NOMO-1 treated with DMSO at 0.1 percent for 48 hours (cell line): ENCODE measurements around the gene FEN1.

ENCODE experiments used
- DNase-seq: peaks from one replicate; lab custom pipeline; 2025; ENCODE audit not compliant: unreplicated experiment; lab: John Stamatoyannopoulos, UW

The FEN1 gene

DNA sequence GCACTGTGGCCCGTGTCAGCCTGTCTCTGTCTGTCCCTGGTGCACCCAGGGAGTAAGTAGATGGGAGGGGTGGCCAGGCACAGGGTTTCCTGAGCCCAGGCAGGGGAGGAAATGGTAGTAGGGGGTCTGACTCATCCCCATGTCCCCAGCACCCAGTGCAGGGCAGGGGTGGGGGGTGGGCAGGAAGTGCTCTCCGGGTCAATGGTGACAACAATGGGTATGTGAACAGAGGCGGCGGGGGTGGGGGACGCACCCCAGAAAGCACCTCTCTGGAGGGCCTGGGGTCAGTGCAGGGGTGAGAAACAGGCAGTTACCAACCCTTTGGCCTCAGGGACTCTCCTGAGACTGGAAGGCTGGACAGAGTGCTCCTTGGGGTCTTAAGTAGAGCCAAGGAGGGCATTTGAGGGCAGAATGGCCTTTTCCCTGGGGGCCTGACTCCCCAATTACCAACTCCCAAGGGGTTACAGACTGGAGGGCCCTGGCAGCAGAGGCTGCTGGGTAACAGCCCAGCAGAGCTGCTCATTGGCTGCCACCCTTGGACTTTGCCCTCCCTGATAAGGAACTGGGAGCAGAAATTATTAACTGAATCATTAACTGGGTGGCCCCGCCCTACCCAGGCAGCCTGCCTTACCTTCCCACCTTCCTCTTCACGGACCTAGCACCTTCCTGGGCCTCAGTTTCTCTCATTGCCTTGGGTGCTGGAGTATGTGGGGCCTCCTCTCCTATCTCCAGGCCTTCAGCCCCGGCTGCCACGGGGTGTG lies 36.1 kb upstream of the FEN1 start:
- DNase-seq = peak; percentile 48

DNA sequence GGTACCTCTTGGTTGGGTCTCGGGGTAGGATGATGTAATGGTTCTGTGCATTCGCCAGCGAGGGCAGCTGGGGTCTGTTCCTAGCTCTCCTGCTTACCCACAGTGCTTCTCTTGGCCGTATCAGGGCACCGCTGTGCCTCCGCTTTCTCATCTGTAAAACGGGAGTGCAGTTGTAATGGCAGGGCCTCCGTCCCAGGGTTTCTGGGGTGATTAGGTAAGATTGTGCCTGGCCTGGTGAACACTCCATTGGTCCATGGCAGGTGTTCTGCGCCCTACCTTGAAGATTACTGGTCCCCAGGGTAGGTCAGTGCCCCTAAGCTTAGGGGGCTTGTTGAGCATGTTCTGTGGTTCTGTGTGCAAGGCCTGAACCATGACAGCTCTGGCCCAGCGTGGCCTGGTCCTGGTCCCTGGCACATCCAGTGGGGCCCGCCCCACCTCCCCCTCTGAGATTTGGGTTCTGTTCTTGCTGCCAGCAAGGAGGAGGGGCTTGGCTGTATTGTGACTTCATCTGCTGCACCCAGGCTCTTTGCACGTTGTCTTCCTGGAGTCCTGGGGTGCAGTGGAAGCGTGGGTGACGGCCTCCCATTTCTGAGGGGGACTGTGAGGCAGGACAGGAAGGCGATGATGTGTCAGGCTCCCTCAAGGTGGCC lies 35.4 kb upstream of the FEN1 start:
- DNase-seq = no peak

DNA sequence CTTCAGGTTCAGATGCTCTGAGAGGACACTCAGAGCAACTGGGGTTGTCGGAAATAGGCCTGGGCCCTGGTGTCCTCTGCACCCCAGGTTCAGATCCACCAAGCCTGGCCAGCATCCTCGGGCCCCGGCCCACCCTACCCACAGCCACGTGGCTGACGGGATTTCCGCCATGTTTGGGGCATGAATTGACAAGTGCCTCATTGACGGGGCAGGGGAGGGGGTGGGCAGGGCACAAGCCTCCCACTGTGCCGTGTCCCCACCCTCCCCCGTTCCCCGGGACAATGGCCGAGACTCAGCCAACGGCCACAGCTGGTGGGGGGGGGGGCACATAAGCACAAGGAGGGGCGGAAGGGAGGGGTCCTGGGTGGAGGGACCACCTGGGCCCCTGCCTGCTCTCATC lies 31.8 kb upstream of the FEN1 start:
- no peak for DNase-seq

DNA sequence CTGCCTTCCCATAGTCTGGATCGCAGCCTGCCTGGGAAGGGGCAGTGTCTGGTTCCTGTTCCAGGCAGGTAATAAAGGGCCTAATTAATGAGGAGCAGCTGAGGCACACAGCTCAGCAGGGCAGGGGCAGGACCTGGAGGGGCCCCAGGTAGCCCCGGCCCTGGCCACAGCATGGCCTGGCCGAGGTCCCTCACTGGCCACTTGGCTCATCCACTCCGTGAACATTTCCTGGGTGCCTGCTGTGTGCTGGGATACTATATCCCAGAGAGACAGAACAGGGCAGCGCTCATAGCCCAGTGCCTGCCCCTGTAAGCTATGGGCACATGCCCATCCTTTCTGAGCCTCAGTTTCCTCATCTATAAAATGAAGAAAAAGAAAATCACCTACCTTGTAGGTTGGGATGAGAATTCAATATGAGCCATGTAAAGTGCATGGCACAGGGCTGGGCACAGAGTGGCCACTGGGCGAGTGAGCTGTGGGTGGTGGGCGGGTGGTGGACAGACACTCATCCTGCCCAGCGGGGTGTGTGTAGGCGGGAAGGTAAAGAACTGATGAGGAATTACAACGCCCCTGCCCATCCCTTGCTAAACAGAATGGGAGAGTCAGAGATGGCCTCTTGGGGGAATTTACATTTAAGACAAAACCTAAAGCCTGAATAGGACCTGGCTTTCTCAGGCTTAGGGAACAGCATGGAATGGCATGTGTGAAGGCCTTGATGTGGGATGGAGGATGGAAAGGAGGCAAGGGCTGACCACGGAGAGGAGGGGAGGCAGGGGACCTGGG lies 31.1 kb upstream of the FEN1 start:
- DNase-seq = no peak

DNA sequence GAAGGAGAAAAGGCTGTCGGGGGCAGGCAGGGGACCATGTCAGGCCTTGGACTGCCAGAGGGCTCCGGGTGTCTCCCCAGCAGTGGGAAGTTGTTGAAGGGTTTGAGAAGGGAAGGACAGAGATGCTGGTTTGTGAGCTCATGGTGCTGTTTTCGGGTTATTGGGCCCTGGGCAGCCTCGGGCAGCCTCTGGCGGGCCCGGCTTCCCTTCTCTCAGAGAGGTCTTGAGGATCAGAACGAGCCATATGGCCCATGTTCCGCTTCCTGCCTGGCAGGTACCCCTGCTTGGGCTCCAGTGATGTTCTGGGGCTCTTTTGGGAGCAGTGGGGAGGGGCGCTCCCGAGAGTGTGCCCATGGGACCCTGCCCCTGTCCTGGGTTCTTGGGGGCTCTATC lies 30.5 kb upstream of the FEN1 start:
- DNase-seq = no peak

DNA sequence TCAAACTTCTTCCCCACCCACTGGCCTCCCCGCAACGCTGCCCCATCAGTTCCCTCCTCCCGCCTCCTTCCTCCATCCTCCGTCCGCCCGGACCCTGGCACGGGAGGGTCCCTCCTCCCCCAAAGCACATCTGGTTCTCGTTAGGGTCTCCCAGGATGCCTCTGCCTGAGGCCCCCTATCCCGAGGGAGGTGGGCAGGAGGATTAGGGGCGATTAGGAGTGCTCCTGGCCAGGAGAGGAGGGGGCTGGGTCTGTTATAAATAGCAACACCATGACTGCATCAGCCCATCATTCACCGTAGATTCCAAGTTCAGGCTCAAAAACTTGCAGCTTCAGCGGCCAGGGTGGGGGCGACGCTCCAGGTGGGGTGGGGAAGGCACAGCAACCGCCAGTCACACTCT lies 29.9 kb upstream of the FEN1 start:
- DNase-seq = no peak

DNA sequence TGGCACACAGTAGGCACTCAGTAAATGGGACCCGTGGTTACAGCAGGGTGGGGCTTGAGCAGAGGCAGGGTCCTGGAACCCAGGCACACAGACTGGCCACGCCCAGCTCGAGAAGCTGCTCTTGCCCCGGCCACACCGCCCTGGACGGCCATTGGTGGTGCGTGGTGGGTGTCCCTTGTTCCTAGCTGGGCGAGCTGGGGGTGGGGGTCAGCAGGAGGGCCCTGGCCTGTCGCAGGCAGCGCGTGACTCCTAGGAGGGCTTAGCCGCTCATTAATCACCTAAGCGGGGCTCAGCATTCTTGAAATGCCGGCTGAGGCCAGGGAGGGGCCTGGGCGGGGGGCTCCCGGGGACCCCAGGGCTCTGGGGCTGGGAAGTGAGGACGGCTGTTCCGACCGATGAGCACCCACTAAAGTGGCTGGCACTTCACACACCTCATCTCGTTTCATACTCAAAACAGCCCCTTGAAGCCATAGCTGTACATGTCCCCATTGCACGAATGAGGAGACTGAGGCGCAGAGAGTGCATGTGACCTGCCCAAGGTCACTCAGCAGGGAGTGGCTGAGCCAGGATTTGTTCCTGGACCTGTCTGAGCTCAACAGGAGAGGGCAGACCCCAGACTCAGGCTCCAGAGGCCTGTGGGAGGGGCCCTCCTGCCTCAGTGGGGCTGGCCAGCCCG lies 28.6 kb upstream of the FEN1 start:
- DNase-seq = no peak

DNA sequence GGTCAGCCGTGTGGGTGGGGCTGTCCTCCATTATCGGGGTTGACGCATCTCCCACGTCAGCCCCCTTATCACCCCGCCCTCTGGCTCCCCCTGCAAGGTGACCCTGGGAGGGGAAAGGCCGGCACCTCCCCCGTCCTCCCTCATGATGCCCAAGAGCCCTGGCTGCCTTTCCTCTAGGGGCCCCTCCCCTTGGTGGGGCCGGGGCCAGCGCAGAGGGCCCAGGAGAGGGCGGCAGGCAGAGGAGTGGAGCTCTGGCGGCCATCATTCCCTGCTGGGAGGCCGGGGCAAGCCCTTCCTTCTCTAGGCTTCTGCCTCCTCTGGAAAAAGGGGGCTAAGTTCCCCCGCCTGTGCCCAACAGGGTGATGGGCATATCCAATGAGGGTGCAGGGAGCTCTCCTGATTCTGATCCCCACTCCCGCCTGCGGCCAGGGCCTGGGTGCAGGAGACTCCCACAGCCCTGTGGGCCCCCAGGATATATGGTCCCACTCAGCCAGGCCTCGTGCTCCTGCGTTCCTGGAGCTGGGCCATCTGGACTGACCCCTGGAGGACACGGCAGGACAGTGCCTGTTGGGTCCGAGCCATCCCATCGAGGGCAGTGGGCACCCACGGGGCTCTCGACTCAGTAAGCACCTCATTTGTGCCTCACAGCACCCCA lies 28.0 kb upstream of the FEN1 start:
- no peak for DNase-seq

DNA sequence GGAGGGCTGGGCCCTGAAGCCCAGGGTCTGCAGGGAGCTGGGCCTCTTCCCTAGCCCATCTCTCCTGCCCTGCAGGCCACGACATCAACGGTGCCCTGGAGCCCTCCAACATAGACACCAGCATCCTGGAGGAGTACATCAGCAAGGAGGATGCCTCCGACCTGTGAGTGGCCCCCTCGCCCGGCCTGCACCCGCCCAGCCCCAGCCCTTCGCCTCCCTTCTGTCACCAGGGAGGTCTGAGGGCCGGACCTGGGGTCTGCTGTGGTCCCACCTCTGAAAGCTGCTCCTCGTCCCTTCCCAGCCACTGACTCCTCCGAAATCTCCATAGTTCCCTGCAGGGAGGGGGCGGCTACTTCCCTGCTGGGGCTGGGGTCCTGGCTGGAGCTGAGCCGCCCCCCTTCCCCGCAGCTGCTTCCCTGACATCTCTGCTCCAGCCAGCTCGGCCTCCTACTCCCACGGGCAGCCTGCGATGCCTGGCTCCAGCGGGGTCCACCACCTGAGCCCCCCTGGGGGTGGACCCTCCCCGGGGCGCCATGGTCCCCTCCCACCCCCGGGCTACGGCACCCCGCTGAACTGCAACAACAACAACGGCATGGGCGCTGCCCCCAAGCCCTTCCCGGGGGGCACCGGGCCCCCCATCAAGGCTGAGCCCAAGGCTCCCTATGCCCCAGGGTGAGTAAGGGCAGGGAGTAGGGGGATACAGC lies 27.0 kb upstream of the FEN1 start:
- no peak for DNase-seq

DNA sequence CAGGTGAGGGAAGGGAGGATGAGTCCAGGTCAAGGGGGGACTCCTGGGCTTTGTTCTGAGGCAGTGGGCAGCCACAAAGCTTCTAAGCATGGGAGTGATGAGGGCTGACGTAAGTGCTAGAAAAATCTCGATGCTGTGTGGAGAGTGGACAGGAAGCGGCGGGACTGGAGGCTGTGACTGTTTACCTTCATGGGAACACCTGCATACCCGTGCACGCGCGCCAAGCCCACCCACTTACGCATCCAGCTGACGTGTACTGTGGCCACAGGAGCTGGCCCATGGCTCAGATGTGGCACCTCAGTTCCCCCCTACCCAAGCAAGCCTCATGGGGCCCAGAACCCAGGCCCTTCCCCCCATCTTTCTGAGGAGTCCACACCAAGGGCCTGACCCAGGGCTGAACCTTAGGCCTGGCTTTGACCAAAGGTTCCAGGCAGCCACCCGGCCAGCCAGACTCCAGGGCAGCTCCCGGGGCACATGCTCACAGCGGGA lies 26.3 kb upstream of the FEN1 start:
- DNase-seq = no peak

DNA sequence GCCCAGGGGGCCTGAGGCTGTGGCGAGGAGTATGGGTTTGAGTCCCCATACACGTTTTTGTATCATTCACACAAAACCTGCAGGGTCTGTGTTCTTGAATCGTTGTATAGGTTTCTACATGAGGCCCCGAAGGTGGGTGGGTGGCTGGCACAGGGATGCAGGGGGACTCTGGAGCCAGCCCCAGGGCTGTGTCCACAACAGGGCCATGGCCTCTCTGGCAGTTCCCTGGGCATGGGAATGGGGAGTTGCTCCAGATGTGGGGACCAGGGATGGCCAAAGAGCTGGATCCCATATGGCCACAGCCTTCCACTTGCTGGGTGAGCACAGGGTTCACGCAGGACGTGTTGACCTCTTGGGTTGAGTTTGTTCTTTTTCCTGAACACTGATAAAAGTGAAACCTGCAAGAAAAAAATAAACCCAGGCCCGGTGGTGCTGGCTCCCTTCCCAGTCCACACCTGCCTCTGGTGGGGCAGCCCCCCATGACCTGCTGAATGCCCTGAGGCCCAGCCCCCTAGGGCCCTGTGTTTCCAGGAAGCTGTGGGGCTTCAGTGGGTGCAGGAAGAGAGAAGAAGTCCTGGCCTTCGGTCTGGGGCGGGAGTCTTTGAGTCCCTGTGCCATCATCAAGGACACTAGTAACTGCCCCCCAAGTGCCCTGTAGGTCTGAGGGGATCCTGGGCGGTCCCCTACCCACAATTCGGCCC lies 24.2 kb upstream of the FEN1 start:
- no peak for DNase-seq

DNA sequence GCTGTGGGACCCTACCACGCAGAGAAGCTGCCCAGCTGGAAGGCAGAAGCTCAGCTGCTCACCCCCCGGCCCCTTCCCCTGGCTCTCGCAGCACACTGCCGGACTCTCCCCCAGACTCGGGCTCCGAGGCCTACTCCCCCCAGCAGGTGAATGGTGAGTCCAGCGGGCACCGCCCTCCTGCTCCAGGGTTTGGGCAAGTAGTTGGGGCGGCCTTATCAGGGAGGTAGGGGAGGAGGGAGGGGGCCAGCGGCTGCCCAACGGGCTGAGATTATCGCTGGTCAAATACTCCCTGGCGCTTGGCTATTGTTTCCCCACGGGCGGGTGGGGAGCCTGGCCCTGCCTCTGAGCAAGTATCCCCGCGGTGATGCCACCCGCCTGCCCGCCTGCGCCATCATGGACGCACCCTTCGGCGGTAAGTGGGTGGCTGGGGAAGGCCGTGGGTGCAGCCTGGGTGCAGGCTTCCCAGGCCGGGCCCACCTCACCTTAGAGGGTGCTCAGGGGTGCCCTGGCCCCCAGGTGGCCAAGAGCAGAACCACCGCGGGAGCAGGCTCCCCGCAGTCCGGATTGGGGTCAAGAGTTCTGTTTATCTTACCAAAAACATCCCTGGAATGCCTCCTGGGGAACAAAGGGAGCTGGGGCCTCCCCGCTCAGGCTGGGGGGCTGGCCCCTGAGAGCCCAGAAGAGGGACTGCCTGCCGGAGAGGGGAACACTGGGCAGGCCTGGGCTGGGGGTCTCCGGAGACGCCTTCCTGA lies 23.4 kb upstream of the FEN1 start:
- DNase-seq = no peak

DNA sequence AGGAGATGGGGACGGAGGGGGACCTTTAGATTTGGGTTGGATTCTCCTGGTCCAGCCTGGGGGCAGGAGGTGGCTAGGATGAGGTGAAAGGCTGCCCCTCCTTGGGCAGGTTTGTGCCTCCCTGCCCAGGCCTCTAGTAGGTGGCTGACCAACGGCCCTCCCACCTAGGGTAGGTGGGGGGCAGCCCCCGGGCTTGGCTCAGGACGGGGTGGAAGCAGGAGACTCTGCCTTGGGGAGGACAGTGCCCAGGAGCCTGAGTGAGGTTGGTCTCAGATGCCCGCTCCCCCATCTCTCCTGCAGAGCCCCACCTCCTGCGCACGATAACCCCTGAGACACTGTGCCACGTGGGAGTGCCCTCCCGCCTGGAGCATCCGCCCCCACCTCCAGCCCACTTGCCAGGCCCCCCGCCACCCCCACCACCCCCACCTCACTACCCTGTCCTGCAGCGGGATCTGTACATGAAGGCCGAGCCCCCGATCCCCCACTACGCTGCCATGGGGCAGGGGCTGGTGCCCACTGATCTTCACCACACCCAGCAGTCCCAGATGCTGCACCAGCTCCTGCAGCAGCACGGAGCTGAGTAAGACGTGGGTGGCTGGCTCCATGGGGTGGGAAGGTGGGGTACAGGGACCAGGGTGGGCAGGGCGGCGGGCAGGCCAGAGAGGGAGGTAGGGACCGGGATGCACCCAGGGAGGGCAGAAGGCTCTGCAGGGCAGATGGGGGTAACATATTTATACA lies 22.6 kb upstream of the FEN1 start:
- no peak for DNase-seq

DNA sequence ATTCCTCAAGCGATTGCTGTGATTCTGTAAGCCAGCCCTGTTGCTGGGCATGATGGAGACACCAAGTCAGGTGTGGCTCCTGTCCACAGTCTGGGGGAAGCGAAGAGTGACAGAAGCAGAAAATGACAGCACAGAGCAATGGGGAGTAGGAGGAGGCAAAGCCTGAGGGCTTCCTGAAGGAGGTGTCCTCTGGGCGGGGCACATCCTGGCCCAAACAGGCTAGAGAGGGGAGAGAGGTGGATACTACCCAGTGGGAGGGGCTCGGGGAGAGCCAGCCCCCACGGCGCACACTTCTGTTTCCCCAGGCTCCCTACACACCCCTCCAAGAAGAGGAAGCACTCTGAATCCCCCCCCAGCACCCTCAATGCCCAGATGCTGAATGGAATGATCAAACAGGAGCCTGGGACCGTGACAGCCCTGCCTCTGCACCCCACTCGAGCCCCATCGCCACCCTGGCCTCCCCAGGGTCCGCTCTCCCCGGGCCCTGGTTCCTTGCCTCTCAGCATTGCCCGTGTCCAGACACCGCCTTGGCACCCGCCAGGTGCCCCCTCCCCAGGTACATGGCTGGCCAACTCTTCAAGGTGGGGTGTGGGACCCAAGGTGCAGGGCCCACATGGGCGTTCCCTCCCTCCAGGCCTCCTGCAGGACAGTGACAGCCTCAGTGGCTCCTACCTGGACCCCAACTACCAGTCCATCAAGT lies 21.4 kb upstream of the FEN1 start:
- DNase-seq = no peak

DNA sequence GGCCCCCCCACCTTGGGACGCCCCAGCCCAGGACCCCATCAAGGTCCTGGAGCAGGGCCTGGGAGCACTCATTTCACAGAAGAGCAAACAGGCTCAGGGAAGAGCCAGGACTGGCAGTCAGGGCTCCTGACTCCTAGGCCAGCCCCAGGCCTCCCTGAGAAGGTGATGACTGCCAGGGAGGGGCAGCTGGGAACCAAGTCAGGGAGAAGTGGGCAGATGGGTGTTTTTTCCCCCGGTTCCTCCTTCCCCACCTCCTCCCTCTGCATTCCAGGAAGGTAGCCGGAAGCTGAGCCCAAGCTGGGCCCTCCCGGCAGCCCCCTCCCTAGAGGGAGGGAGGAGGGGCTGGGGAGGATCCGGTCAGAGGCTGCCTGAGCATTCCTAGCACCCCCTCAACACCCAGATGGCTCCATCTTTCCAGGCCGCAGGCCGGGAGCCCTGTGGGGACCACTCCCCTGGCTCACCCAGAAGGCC lies 20.7 kb upstream of the FEN1 start:
- DNase-seq = no peak

DNA sequence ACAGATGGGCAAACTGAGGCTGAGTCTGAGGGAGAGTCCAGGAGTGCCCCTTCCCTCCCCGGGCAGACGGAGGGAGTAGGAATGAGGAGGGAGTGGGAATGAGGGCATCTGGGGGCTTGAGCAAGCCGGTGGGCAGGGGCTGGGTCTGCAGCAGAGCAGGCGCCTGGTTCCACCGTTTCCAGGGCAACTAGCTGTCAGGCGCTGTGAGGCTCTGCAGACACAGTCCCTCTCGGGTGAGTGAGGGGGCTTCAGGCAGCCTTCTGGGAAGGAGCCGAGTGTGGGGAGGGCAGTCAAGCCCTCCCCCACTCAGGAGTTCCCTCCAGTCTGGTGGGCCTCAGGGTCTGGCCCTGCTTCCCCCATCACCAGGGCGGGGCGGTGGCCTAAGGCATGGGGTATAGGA lies 19.4 kb upstream of the FEN1 start:
- DNase-seq = no peak

DNA sequence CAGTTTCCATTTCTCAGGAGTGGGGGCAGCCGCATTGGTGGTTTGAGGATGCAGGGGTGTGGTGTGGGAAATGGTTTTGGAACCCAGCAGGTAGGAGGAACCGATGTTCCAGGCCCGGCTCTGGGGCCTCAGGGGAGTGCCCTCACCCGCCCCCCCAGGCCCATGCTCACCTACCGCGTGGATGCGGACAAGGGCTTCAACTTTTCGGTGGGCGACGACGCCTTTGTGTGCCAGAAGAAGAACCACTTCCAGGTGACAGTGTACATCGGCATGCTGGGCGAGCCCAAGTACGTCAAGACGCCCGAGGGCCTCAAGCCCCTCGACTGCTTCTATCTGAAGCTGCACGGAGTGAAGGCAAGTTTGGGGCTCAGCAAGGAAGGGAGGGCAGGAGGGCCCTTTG lies 18.9 kb upstream of the FEN1 start:
- no peak for DNase-seq

DNA sequence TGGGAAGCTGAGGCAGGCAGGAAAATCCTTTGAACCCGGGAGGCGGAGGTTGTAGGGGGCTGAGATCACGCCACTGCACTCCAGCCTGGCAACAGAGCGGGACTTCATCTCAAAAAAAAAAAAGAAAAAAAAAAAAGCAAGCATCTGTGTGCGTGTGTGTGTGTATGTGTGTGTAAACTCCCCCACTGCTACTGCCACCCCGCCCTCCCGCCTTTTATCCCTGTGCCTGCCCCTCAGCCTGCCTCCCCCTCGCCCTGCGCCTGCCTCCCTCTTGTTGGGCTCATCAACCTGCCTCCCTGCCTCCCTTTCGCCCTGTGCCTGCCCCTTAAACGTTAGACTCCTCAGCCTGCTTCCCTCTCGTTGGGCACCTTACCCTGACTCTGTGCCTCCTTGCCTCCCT lies 18.3 kb upstream of the FEN1 start:
- no peak for DNase-seq
